ENCODE measurements around the gene CACNA1C.

CACNA1C gene

DNA sequence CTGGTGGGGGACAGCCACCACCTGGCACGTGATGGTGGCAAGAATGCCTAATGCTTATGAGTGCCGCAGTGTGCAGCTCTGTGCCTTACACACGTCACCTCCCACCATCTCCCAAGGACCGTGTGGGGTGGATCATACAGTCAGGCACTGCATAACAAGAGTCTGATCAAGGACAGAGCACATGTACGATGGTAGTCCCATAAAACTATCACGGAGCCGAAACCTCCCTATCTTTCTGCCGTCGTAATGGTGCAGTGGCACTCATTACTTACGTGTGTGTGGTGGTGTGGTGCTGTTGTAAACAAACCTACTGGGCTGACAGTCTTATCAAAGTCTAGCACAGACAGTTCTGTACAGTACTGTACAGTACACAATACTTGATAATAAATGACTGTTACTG, 89.3 kb downstream of the CACNA1C start:
- no peak for DNase-seq

DNA sequence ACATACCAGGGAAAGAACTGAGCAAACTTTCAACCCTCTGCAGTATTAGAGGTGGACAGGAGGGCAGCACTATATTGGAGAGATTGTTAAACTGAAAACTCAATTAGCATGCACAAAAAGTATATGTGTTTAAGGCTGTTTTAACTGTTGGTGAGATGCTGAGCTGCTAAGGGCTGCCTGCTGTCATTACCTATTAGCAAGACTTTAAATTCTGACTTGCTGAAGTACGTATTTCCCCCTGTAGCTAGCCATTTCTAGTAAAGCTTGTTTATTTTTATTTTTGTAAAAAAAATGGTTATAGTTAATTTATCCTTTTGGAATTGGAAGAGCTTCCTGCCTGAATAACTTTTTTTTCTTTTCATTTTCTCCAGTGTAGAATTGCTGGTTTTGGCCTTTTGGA, 92.2 kb downstream of the CACNA1C start:
- DNase-seq = no peak

DNA sequence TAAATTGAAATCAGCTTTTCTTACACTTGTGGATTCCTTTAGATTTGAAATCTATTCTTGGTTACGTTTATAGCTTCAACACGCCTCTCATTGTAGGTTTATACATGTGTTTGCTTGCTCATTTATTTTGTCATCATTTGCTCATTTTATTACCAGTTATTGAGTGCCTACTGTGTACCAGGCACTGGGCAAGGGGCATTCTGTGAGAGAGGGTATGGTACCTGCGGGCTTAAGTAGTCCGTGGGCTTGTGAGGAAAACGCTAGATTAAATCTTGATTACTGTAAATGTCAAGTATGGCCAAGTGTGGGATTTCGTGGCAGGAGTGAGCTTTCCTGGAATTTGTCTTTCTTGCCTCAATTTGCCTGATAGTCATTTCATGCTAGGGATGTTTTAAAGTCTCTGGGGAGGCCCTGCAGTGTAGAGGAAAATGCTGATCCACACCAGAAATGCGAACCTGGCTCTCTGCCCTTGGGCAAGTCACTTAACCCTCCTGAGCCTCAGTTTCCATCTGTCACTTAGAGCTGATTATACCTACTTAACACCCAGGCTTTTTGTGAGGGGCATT, 92.7 kb downstream of the CACNA1C start:
- no peak for DNase-seq

- DNase-seq = no peak
Measured at GRCh38 chr12:2147335-2147734, 94.5 kb downstream of the CACNA1C start.

GRCh38 chr12:2149091-2149490, 96.3 kb downstream of the CACNA1C start:
- DNase-seq = no peak

DNA sequence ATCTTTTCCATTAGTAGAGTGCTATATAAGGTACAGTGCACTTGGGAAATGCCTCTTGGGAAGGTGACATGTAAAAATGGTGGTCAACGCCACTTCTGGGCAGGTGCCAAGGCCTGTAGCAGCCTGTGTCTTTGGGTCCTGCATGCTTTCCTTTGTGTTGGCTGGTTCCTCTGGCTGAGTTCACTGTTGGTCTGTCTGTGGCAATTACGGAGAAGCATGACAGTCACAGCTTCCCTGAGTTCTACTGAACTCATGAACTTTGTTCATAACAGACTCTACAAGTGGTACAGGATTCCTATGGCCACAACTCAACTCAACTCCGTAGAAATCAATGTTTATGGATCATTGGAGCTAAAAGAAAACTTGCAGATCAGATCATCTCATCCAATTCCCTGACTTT, 98.0 kb downstream of the CACNA1C start:
- no peak for DNase-seq

DNA sequence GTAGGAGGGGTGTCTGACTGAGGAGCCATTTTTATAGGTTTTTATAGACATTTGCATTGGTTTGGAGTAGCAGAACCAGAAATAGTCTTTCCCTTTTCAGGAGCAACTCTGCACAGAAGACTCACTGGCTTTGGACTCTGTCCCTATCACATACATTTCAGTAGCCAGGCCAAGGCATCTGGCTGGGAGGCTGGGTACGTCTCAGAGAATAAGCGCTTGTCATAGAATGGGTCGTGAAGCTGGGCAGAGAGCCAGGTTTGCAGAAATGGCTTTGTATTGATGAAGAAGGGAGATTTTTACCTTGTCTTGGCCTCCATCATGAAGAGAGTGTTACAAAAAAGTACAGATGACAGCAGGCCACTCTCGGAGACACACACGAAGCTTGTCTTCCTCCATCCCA, 98.6 kb downstream of the CACNA1C start:
- no peak for DNase-seq

DNA sequence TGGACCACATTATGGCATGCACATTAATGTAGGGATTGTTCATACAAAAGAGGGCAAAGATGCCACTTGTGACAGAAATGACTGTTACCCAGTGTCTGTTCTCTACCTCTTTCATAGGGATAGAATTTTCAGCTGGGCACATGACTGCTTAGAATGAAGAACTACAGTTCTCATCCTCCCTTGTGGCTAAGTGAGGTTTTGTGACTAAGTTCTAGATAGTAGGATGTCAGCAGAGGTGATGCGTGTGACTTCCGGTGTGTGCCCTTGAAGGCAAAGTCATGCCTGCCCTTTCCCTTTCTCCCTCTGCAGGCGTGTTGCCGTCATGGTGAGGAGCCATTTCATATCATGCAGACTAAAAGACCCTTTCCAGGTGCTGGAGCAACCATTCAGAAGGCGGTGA, 99.3 kb downstream of the CACNA1C start:
- no peak for DNase-seq

DNA sequence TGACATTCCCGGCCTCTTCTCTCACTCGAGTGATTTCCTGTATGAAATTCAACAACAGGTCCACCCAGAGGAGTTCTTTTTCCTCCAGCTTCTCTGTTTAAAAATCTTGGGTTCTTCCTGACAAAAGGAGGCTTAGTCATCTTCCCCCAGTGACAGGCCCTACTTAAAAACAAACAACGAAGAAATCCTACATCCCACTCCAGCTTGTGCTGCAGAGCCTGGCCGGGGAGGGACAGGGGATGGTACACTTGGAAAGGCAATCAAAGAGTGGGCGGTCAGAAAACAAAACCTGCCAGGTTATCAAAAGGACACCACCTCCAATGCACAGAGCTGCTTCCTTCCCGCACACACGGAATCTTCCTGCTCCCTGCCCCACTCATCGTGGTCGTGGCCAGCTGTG, 101.3 kb downstream of the CACNA1C start:
- no peak for DNase-seq

- DNase-seq = no peak
Measured at GRCh38 chr12:2154521-2154920, 101.7 kb downstream of the CACNA1C start.

DNA sequence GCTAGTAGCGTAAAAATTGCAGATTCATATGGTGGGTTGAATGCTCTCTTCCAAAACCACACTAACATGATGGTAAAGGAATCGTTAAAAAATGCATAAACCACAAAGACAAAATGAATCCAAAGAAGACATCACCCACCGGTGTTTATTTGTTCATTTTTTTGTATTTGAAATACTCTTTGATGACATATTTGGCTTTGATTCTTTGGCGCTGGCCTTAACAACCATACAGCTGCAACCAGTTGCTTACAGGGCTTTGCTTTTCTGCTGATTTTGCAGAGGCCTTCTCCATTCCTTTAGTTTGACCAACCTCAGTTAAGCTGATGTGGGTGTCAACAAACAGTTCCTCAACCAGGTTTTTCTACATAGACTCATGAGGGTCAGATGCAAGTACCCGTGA, 103.5 kb downstream of the CACNA1C start:
- no peak for DNase-seq

GRCh38 chr12:2160043-2160442, 107.3 kb downstream of the CACNA1C start:
- DNase-seq = no peak

- no peak for DNase-seq
Measured at GRCh38 chr12:2161473-2161872, 108.7 kb downstream of the CACNA1C start.

DNA sequence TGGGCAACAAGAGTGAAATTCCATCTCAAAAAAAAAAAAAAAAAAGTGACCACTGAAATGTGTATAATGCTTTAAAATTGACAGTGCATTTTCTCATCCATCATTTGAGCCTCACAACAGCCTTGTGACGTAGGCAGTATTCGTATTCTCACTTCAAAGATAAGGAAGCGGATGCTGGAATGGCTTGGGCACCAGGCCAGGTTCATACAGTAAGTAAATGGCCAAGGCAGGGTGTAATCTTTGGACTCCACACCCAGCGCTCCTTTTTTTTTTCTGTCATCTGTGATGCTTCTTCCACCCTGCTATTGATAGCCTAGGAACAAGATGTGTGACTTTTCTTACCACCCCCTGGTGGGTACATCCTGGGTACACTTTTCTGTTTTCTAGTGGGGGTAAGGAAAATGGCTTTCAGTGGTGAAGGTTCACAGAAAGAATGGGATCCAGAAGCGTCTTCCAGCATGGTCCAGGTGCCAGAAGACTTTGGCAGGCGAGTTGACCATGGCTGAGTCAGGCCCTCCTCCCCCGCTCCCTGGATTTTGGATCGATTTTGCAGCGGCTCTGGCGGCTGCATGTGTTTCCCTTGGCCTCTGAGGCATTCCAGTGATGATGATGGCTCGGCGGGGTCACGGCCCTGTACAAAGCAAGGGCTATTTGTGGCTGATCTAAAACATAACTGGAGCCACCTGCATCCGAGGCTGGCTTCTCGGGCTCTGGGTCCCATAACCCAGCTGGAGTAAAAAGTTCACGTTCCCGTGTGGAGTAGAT, 110.6 kb downstream of the CACNA1C start:
- DNase-seq = no peak

- DNase-seq = no peak
Measured at GRCh38 chr12:2165021-2165420, 112.2 kb downstream of the CACNA1C start.

GRCh38 chr12:2165927-2166326, 113.1 kb downstream of the CACNA1C start:
- DNase-seq = no peak

- no peak for DNase-seq
Measured at GRCh38 chr12:2166696-2167095, 113.9 kb downstream of the CACNA1C start.

DNA sequence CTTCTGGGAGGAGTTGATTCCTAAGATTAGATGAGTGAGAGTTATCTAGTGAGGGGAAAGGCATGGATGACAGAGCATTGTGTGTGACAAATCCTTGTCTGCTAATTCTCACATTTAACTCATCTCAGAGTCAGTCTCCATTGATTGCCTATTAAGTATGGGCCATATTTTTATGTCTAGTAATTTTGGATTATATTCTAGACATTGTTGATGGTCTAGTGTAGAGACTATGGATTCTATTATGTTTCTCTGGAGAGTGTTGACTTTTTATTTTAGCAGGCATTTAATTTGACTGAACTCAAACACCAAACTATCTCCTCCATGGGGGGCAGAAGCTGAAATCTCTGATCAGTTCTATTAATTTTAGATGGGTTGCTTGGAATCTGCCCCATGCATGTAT, 114.4 kb downstream of the CACNA1C start:
- no peak for DNase-seq

DNA sequence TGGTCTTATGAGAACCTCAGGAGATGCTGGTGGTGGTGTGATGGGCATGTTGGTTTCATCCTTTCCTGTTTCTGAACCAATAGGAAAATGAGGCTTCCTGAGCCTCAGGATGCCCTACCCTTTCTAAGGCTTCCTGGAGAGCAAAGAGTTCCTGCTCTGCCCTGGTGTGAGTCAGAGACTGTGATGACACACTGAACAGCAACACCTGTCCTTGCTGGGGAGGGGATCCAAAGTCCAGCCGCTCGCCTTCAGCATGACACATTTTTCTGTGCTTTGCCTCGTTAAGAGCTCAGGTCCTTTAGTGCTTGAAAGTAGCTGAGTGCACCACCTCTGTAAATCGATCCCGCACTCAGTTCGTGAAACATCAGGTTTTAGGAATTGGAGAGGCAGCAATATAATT, 116.0 kb downstream of the CACNA1C start:
- DNase-seq = no peak

GRCh38 chr12:2169489-2169888, 116.7 kb downstream of the CACNA1C start:
- DNase-seq = no peak

- no peak for DNase-seq
Measured at GRCh38 chr12:2169940-2170339, 117.2 kb downstream of the CACNA1C start.

- no peak for DNase-seq
Measured at GRCh38 chr12:2170376-2170775, 117.6 kb downstream of the CACNA1C start.

DNA sequence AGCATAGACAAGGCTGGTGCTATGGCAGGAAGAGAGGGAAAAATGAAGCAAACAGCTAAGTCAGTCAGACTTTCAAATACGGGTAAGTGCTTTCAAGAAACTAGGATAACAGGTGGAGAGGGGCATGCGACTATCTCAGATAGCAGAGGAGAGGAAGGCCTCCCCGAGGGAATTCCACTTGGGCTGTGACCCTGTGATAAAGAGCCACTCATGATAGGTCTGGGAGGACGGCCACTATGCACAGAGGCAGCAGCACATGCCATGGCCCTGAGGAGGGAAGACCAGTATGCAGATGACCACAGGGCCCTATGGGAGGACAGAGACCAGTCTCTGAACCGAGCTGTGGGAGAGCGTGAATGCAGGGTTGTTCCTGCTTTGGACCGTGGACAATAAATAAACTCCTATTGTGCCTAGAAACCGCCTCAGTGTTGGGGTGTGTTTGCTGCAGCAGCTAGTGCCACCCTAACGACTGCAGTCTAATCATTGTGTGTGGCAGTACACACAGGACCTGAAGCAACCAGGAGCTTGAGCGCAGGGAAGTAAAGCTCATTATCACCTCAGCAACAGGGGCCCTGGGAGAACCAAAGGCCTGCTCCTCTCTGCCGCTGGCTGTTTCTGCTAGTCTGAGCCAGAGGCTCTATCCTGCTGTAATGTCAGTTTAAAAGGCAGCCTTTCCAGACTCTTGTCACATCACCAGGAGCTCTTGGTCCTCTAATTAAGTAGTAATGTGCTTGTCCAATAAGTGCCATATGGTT, 119.1 kb downstream of the CACNA1C start:
- no peak for DNase-seq

- no peak for DNase-seq
Measured at GRCh38 chr12:2172491-2173214, 119.9 kb downstream of the CACNA1C start.

Data from stimulated activated CD8-positive, alpha-beta memory T cell treated with anti-CD3 and anti-CD28 coated beads, Interleukin-4, amount 100 ng/mL, for 48 hours (primary cell).